Stromal cell of bone marrow (primary cell): Measurements from ENCODE around the gene ASMT.
"Not testable (repeated sequence)": the region's sequence is repeated elsewhere in the genome, so short reads cannot be mapped to it uniquely, and the experiment has no call there.

Experiments
- DNase-seq: peaks from one replicate; pipeline ENCODE4 v3.0.0-alpha.2; 2012; ENCODE audit warnings: low read depth

The ASMT gene

DNA sequence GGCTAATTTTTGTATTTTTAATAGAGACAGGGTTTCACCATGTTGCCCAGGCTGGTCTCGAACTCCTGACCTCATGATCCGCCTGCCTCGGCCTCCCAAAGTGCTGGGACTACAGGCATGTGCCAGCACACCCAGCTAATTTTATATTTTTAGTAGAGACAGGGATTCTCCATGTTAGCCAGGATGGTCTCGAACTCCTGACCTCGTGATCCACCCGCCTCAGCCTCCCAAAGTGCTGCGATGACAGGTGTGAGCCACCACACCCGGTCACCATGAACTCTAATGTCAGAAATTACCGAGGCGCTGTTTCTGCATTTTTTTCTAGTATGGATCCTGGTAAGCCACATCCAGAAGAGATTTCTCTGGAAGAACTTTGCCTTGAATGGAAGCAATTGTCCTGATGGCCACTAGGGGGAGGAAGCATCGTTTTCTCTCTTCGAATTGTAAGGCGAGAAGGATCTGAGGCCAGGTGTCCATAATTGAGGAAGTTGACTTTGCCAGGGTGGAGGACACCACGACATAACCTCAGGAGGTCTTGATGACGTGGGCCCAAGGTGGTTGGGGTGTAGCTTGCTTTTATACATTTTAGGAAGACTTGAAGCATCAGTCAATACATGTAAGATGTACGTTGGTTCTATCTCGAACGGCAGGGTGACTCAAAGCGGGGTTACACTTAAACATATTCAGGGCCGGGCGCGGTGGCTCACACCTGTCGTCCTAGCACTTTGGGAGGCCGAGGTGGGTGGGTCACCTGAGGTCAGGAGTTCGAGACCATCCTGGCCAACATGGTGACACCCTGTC is 37.4 kb downstream of the ASMT start:
- not testable (repeated sequence) for DNase-seq

DNA sequence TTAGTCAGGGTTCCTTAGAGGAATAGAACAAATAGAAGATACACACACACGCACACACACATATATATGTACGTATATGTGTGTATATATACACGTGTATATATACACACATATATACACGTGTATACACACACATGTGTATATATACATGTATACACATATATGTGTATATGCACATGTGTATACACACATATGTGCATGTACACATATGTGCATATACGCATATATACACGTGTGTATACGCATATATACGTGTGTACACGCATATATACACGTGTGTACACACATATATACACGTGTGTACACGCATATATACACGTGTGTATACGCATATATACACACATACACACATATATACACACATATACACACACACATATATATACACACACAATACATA is 41.5 kb downstream of the ASMT start:
- DNase-seq = no peak

DNA sequence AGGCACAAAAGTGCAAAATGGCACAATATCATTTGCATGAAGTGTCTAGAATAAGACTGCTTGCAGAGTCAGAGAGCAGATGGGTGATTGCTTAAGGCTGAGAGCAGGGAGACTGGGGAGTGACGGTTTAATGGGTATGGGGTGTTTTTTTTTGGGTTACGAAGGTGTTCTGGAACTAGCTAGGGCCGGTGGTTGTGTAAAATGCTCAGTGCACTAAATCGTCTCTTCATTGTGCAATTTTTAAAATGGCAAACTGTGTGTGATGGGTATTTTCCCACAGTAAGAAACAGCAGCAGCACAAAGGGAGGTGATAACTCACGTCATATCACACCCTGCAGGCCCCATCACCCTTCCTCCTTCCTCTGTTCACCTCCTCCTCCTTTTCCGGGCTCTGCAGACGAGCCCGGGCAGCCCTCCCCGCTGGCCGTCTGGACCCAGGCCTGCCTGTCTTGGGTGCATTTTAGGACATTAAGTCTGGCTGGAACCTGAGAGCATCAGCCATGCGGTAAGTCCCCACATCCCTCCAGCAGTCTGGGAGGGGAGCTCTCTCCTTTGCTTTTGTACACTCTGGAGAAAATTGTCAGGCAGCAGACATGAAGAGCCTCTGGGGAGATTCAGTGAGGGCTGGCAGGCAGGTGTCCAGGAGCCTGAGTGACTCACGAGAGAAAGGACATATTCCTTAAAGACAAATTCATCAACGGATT is 42.7 kb downstream of the ASMT start:
- no peak for DNase-seq

DNA sequence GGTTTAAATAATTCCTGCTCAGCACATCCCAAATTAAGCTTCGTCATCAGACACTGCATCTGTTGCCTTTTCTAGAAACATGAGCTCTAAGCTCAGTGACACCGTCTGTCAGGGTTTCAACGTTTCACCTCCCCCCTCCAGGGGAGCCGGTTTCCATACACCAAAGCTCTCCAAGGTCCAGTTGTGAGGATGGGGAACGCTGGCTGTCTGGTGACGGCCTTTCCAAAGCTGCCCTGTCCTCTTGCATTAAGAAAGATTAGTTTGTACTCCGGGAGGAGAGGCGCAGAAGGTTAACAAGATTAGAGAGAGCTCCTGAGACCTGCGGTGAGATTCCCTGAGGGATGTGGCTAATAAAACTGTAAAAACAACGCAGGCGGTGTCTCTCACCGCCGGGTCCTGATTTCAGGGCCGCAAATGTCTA is 43.2 kb downstream of the ASMT start:
- no peak for DNase-seq

DNA sequence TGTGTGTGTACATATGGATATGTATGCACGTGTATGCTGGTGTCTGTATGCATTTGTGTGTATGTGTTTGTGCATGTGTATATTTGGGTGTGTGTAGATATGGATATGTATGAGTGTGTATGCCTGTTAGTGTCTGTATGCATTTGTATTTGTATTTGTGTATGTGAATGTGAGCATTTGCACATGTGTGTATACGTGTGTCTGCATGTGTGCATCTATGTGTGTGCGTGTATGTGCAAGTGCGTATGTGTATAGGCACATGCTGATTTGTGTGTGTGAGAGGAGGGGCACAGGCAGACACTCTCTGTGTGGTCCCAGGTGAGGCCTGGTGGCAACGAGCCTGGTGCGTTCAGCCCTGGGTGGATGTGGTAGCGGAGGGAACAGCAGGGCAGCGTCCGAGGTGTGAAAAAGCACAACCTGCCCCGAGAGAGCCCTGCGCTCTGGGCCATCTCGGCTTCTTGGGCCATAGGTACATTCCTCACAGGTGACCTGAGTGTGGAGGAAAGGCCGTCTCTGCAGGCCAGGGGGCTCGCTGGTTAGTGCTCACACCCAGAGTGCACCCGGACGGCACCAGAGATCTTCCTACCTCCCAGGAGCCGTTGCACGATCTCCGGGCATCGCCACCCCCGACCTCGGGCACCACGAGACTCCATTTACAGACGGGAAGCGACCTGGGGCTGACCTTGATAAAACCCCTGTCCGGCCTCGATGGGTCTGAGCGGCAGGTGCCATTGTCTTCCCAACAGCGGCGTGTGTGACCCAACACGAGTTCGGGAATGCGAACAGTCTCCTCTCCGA is 45.0 kb downstream of the ASMT start:
- DNase-seq = no peak

DNA sequence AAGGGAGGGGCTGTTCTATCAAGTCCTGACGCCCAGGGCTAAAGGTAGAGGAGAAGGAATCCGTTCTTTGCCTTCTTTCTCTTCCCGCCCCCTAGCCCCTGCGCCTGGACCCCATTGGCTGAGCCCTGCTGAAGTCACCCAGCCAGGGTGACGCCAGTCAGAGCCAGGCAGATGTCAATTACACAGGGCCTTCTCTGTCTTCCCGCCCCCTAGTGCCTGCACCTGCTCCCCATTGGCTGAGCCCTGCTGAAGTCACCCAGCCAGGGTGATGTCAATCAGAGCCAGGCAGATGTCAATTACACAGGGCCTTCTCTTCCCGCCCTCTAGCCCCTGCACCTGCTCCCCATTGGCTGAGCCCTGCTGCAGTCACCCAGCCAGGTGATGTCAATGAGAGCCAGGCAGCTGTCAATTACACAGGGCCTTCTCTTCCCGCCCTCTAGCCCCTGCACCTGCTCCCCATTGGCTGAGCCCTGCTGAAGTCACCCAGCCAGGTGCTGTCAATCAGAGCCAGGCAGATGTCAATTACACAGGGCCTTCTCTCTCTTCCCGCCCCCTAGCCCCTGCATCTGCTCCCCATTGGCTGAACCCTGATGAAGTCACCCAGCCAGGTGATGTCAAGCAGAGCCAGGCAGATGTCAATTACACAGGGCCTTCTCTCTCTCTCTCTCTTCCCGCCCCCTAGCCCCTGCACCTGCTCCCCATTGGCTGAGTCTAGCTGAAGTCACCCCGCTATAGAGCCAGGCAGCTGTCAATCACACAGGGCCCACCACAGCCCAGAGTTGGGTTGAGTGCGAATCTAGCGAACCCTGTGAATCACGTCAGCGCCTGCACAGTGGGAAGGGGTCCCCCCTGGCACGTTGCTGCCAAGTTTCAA is 46.4 kb downstream of the ASMT start:
- no peak for DNase-seq

DNA sequence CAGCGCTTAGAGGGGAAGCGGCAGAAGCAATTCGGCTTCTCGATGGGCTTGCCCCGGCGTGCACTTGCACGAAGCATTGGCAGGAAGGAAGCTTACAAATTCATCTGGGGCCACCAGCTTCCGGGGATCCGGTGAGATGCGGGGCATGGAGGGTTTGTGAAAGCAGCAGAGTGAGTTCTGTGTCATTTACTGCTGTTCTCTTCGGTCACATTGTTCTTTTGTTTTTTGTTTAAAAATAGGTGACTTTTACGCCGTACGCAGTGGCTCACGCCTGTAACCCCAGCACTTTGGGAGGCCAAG is 47.0 kb downstream of the ASMT start:
- DNase-seq = no peak

DNA sequence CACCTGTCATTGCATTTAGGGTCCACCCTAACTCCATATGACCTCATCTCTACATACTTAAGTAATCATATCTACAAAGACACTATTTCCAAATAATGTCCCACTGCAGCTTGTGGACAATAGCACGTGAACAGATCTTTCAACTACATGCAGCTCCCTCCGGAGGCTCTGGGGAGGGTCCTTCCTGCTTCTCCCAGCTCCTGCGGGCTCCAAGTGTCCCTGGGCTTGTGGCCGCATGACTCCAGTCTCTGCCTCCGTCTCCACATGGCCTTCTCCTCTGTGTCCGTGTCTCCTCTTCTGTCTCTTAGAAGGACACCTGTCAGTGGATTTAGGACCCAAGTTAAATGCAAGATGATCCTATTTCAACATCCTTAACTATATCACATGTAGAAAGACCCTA is 52.7 kb downstream of the ASMT start:
- no peak for DNase-seq

DNA sequence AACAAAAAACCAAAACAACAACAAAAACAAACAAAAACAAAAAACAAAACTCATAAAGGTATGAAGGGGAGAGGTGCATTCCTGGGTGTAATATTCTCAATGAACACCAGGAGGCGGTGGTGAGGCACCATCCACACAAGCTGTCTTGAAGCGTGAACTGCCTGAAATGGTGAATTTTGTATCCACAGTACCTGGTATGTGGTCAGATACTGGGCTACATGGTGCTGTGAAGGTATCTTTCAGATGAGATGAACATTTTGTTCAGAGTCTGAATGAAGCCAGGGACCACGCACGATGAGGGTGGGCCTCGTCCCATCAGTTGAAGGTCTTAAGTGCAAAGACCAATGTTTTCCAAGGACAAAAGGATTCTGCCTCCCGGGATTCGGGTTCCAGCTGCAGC is 58.5 kb downstream of the ASMT start:
- no peak for DNase-seq

DNA sequence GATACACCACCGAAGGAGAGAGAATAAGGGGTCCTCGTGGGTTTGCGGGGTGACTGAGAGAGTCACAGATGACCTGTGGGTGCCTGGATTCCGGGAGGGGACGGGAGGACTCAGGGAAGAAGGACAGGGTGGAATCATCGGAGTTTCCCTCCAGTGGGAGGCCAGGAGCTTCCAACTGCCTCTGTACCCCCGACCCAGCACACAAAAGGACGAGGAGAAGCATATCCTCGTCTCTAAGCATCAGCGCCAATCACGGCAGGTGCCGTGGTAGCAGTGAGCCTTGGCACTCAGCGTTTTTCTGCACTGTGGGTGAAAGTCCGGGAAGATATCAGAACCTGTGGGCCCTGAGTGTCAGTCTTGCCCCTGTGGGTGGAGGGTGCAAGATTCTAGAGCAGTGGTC is 62.0 kb downstream of the ASMT start:
- DNase-seq = no peak

DNA sequence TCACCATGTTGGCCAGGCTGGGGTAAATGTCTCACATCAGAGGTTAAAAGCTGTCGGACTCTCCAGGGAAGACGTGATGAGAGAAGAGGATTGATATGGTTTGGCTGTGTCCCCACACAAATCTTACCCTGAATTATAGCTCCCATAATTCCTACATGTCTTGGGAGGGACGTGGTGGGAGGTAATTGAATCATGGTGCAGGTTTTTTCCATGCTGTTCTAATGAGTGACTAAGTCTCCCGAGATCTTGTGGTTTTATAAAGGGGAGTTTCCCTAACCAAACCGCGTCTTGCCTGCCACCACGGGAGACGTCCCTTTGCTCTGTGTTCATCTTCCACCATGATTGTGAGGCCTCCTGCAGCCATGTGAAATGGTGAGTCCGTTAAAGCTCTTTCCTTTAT is 64.4 kb downstream of the ASMT start:
- DNase-seq = peak; percentile 22

DNA sequence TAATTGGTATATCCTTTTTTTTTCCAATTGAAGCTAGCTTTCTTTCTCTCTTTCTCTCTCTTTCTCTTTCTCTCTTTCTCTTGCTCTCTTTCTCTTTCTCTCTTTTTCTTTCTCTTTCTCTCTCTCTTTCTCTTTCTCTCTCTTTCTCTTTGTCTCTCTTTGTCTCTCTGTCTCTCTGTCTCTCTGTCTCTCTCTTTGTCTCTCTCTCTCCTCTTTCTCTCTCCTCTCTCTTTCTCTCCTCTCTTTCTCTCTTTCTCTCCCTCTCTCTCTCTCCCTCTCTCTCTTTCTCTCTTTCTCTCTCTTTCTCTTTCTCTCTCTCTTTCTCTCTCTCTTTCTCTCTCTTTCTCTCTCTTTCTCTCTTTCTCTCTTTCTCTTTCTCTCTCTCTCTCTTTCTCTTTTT is 66.6 kb downstream of the ASMT start:
- no peak for DNase-seq

DNA sequence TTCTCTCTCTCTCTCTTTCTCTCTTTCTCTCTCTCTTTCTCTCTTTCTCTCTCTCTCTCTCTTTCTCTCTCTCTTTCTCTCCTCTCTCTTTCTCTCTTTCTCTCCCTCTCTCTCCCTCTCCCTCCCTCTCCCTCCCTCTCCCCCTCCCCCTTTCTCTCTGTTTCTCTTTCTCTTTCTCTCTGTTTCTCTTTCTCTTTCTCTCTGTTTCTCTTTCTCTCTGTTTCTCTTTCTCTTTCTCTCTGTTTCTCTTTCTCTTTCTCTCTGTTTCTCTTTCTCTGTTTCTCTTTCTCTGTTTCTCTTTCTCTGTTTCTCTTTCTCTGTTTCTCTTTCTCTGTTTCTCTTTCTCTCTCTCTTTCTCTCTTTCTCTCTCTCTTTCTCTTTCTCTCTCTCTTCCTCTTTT is 67.0 kb downstream of the ASMT start:
- DNase-seq = not testable (repeated sequence)

DNA sequence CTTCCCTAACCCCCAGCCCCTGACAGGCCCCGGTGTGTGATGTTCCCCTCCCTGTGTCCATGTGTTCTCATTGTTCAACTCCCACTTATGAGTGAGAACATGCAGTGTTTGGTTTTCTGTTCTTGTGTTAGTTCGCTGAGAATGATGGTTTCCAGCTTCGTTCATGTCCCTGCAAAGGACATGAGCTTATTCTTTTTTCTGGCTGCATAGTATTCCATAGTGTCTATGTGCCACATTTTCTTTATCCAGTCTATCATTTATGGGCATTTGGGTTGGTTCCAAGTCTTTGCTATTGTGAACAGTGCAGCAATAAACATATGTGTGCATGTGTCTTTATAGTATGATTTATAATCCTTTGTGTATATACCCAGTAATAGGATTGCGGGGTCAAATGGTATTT is 67.6 kb downstream of the ASMT start:
- not testable (repeated sequence) for DNase-seq

DNA sequence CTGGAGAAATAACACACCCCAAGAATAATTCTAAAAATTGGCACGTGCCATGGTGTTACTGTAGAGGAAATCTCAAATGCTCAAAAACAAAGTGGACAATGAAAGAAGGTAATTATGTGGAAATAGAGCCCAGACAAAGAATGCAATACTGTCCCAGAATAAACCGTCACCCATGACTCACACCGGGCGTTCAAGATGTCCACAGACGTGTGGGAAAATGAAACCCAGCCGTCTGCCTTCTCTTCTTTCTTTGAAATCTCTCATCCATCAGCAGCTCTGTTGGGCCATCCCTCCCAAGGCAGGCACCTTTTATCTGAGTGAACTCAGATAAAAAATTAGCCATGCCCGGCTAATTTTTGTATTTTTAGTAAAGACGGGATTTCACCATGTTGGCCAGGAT is 70.0 kb downstream of the ASMT start:
- DNase-seq = not testable (repeated sequence)

DNA sequence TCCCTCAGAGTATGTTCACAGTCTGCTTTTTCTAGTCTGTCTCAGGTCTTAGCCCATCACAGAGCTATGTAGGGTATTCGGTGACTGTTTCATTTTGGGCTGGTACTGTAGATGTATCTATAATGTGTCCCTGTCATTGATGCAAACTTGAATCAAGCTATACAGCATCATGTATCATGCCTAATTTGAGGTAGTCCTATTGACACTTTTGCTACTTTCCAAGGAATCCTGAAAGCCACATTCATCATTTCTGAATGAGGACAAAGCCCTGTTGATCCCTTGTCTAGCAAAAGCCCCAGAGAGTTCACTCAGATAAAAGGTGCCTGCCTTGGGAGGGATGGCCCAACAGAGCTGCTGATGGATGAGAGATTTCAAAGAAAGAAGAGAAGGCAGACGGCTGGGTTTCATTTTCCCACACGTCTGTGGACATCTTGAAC is 70.6 kb downstream of the ASMT start:
- DNase-seq = not testable (repeated sequence)

DNA sequence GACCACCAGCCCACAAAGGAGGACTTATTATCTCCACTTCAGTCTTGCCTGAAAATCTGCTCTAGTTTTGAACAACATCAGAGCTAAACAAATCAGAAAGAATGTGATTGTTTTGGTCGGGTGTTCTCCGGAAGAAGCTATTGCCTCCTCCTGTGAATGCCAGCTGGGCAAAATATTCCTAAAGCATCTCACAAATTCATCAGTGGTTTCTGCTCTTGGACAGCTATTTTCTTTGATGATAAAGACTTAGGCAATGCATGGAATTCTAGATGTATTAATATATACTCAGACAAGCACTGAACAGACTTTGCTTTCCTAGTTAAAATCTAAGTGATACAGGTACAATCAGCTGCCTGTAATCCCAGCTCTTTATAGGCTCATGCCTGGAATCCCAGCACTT is 71.8 kb downstream of the ASMT start:
- DNase-seq = no peak
